Fibroblast of the aortic adventitia (primary cell): ENCODE data around the gene KRTAP10-3. TPM values are rescaled to one million over a fixed set of nuclear protein-coding genes. Genes with fewer than 3 reads are reported as not detected.
"Not testable (repeated sequence)": the region's sequence is repeated elsewhere in the genome, so short reads cannot be mapped to it uniquely, and the experiment has no call there.

ENCODE experiments used
- DNase-seq: peaks from one replicate; pipeline ENCODE4 v3.0.0-alpha.2; 2010; ENCODE audit warnings: low read depth
- H3K4me3 ChIP-seq: 2 replicates; pipeline ENCODE4 v1.5.1; 2011; ENCODE audit warnings: low read depth, mild to moderate bottlenecking, control low read depth, low read length, moderate library complexity
- CTCF ChIP-seq: IDR thresholded peaks from 2 replicates; pipeline ENCODE4 v1.5.1; 2011; ENCODE audit warnings: mild to moderate bottlenecking, low read length, control low read depth, inconsistent platforms; ENCODE audit not compliant: insufficient read depth
- total RNA-seq: library from RNA; depleted of rRNA; stranded (reverse); fragments of >200 nt; gene quantifications from 2 replicates; pipeline ENCODE4 v1.2.3, GENCODE V29; 2012; ENCODE audit warnings: low replicate concordance

Gene KRTAP10-3
- total RNA-seq, 1 donor = not detected

DNA sequence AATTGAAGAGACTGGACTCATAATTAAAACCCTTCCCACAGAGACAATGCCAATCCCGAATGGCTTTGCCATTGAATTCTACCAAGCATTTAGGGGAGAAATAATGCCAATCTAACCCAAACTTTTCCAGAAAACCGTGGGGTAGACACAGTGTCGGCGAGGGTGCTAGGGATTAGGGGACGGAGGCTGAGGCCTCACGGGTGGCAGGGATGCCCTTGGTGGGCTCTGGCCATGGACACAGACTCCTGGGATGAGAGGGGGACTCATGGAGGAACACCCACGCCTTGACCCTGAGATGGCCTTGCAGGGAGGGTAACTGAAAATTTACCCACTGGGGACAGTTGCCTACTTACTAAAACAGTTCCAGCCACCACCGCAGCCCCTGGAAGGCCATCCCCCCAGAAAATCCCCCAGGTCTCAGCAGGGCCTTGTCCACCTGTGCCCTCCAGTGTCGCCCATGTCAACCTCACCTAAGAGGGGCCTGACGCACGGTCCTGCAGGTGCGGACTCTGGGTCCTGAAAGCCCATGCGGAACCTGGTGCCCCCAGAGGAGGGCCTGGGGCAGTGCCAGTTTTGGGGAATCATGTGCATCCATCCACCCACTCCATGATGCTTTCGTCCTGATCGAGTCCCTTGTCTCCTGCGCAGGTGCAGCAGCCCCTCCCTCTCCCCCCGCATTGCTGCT lies 19.9 kb upstream of the KRTAP10-3 start:
- no peak for DNase-seq
- H3K4me3 ChIP-seq = no peak overlapping the region
- TF ChIP-seq CTCF = no peak

DNA sequence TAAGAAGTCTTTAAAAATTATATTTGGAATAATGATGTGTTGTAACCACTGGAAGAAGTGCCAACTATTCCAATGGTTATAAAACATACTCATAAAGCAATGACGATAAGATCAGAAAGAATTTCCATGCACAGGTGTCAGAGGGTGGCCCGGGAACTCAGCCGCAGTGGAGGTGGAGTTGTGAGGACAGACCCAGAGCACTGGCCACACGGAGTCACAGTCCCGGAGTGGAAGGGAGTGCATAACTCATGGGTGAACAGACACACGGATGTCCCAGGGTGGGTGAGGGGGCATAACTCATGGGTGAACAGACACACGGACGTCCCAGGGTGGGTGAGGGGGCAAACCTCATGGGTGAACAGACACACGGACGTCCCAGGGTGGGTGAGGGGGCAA lies 17.4 kb upstream of the KRTAP10-3 start:
- TF ChIP-seq CTCF = no peak
- DNase-seq = no peak
- H3K4me3 ChIP-seq = no peak overlapping the region

- no peak for TF ChIP-seq CTCF
- no peak for DNase-seq
- no peak overlapping the region for H3K4me3 ChIP-seq
These were observed 16.9 kb upstream of the KRTAP10-3 start for GRCh38 chr21:44575307-44576024.

GRCh38 chr21:44574457-44575306 lies 16.1 kb upstream of the KRTAP10-3 start:
- no peak for TF ChIP-seq CTCF
- no peak overlapping the region for H3K4me3 ChIP-seq
- DNase-seq = no peak

GRCh38 chr21:44573630-44574456 lies 15.2 kb upstream of the KRTAP10-3 start, which contains the start of gene KRTAP10-4:
KRTAP10-4 (plus strand) TSS chr21:44573729; CDS start chr21:44573759, 30 bp downstream.
- not testable (repeated sequence) for H3K4me3 ChIP-seq, DNase-seq

DNA sequence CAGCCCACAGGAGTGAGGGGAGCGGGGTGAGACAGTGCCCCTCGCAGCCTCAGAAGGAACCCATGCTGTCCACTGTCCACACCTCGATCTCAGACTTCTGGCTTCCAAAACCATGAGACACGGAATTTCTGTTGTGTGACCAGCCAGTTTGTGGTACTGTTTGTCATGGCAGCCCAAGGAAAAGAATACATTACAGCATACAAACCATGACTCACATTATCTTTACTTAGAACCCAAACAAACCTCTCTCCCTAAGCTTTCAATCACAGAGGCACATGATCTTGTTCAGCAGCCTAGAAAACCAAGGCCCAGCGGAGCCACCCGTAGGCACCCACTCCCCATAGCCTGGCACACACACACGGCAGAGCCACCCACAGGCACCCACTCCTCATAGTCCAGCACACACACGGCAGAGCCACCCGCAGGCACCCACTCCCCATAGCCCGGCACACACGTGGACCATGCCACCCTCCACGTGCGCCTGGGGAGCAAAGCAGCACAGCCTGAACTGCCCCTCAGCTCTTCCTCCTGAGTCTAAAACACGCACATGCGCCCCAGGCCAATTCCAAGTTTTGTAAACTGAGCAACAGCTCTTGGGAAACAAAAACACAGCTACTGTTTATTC lies 14.5 kb upstream of the KRTAP10-3 start:
- DNase-seq = no peak

More for the DNA sequence above, 14.5 kb upstream of the KRTAP10-3 start:
- H3K4me3 ChIP-seq = no peak overlapping the region
- no peak for TF ChIP-seq CTCF
